ENCODE measurements around the gene PTCH2. TPM values are rescaled to one million over a fixed set of nuclear protein-coding genes. Genes with fewer than 3 reads are reported as not detected.

The PTCH2 gene
- total RNA-seq, 2 experiments from 2014 or later, result 1.2 TPM

DNA sequence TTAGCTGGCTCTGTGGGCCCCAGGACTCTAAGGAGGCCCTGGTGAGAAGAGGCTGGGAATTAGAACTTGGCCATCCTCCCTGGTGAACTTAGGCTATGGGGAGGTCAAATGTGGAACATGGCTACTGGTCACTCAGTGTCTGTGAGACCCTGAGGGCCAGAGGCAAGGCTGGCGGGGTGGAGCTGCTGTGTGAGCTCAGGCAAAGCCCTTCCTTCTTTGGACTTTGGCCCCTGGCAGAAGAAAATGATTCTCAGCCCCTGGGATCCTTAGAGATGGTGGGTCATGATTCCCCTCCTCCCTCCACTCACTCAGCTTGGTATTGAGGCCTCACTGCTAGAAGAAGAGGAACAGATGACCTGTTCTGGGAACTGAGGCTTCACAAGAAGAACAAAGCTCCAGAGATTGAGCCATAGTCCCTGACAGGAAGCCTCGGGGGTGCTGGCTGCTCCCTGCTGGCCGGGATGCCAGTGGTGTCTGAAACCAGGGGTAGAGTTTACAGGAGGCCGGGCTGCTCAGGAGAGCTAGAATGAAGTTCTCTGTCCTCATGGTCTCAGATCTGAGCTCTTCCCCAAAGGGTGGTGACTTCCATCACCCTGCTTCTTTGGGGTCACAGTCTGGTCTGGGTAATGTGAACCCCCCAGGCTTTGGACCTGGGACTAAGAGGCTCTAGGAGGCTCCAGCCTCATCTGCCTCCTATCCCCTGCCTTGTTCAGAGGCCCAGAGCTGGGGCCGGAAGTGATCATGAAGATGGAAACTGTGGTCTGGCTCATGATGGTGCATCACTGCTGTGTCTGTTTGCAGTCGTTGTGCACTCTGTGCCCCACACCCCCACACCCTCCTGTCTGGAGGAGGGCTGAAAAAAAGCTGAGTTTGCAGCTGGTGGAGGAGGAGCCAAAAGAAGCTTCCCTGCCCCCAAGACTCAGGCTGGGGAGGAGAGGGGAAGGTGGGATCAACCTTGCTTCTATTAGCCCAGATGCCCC is 33.8 kb downstream of the PTCH2 start:
- Mint-ChIP-seq H3K27ac (peak overlapping the region; percentile 99), H3K27me3 (peaks cover 4% of the 10 kb centered on the region), H3K4me3 (peak overlapping the region; percentile 83), H3K4me1 (ENCODE audit: low read depth) (peaks cover 70% of the 10 kb centered on the region), H3K9me3 (no peaks in the 10 kb centered on the region), H3K36me3 (ENCODE audit: low read depth) (peaks cover 45% of the 10 kb centered on the region)
- intact Hi-C loops (cut with DNase I, micrococcal nuclease), result loop anchor here (1.0 to 10.0 kb wide), 4 partner anchors 10 to 776 kb away; partner anchors contain the start of genes NASP (in 2 of the 2), EIF2B3 (in 1 of the 2), HECTD3 (in 1 of the 2) and UROD (in 1 of the 2)
- H3K27ac ChIP-seq (ENCODE audit: low read depth in 1 of 2, low read length in 2 of 2), result peak overlapping the region; percentile 99 to 100
- H3K4me1 ChIP-seq (ENCODE audit: insufficient read depth, low read length), result peaks cover 97% of the 10 kb centered on the region
- no peaks in the 10 kb centered on the region for H3K27me3 ChIP-seq (ENCODE audit: control insufficient read depth in 1 of 2, insufficient read depth in 2 of 2, low read length in 2 of 2)
- ChIA-PET CTCF (interaction anchor here (0.8 to 6.5 kb wide), 8 partner anchors 9 to 88 kb away, joined by 3 to 57 read pairs (median 4); partner anchors contain the start of gene PLK3), POLR2A (interaction anchor here (0.8 to 16.3 kb wide), 22 partner anchors 8 to 877 kb away, joined by 3 to 599 read pairs (median 6); partner anchors contain the start of genes ARMH1, BEST4, CCDC163 and EIF2B3)
- TF ChIP-seq, protein P1, sequence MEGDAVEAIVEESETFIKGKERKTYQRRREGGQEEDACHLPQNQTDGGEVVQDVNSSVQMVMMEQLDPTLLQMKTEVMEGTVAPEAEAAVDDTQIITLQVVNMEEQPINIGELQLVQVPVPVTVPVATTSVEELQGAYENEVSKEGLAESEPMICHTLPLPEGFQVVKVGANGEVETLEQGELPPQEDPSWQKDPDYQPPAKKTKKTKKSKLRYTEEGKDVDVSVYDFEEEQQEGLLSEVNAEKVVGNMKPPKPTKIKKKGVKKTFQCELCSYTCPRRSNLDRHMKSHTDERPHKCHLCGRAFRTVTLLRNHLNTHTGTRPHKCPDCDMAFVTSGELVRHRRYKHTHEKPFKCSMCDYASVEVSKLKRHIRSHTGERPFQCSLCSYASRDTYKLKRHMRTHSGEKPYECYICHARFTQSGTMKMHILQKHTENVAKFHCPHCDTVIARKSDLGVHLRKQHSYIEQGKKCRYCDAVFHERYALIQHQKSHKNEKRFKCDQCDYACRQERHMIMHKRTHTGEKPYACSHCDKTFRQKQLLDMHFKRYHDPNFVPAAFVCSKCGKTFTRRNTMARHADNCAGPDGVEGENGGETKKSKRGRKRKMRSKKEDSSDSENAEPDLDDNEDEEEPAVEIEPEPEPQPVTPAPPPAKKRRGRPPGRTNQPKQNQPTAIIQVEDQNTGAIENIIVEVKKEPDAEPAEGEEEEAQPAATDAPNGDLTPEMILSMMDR (IDR thresholded peaks at IDR 0.05), result no peak
- peak; percentile 79 to 96 (median 86) for DNase-seq
- peak; percentile 52 for ATAC-seq (ENCODE audit: poor library complexity)
- H3K9me3 ChIP-seq (ENCODE audit: control insufficient read depth in 1 of 2, insufficient read depth in 1 of 2, low read length in 2 of 2), result peaks cover 0 to 4% of the 10 kb centered on the region in 2 experiments
- peaks cover 26% of the 10 kb centered on the region for H3K36me3 ChIP-seq (ENCODE audit: insufficient read depth, low read length)
- peak overlapping the region; percentile 12 for H3K4me3 ChIP-seq (ENCODE audit: low read length)

GRCh38 chr1:44808063-44808937 is 34.8 kb downstream of the PTCH2 start, which contains the start of gene BTBD19:
Gene BTBD19, plus strand, starts transcription at chr1:44808523. Its CDS starts 298 bp downstream, at chr1:44808821.
- DNase-seq (peak in 8 of 14 experiments; percentile 19 to 91 (median 38)), ATAC-seq (ENCODE audit: poor library complexity) (peak; percentile 4)
- ChIA-PET POLR2A (interaction anchor here (0.7 to 16.3 kb wide), 24 partner anchors 7 to 879 kb away, joined by 3 to 599 read pairs (median 6); partner anchors contain the start of genes BEST4, CCDC163, EIF2B3 and GPBP1L1), CTCF (interaction anchor here (0.8 to 6.5 kb wide), 7 partner anchors 8 to 87 kb away, joined by 3 to 57 read pairs (median 6); partner anchors contain the start of genes PLK3 and RNU5D-1)
- intact Hi-C loops (cut with DNase I, micrococcal nuclease), result loop anchor here (10.0 kb wide), 3 partner anchors 177 to 777 kb away; partner anchors contain the start of genes NASP (in 2 of the 2), EIF2B3 (in 1 of the 2), HECTD3 (in 1 of the 2) and UROD (in 1 of the 2)
- Histone ChIP-seq H3K4me1 (ENCODE audit: insufficient read depth, low read length) (peaks cover 100% of the 10 kb centered on the region), H3K36me3 (ENCODE audit: insufficient read depth, low read length) (peaks cover 35% of the 10 kb centered on the region), H3K4me3 (ENCODE audit: low read length) (peak within 1 kb of the TSS; percentile 12), H3K9me3 (ENCODE audit: control insufficient read depth in 1 of 2, insufficient read depth in 1 of 2, low read length in 2 of 2) (peaks cover 0 to 4% of the 10 kb centered on the region in 2 experiments), H3K27me3 (ENCODE audit: control insufficient read depth in 1 of 2, insufficient read depth in 2 of 2, low read length in 2 of 2) (no peaks in the 10 kb centered on the region), H3K27ac (ENCODE audit: low read depth in 1 of 2, low read length in 2 of 2) (peak within 1 kb of the TSS; percentile 99 to 100)
- Mint-ChIP-seq H3K9me3 (no peaks in the 10 kb centered on the region), H3K27ac (peak within 1 kb of the TSS; percentile 99), H3K4me1 (ENCODE audit: low read depth) (peaks cover 72% of the 10 kb centered on the region), H3K27me3 (peaks cover 4% of the 10 kb centered on the region), H3K4me3 (peak within 1 kb of the TSS; percentile 83), H3K36me3 (ENCODE audit: low read depth) (peaks cover 54% of the 10 kb centered on the region)
- TF ChIP-seq, protein P1 (IDR thresholded peaks at IDR 0.05), result no peak
